Natural killer cell (primary cell): ENCODE measurements around the gene PPY. TPM values are rescaled to one million over a fixed set of nuclear protein-coding genes. Genes with fewer than 3 reads are reported as not detected.
A peak's percentile ranks its signal among the peaks of the same experiment; 100 is the strongest.

Source experiments
- ATAC-seq, 3 donors: fragments of 150-1000 bp in 2 of 3; fragments of 200-7000 bp in 1 of 3; cut with Tn5 transposase; 1 replicate in 1 of 3; 2 replicates in 2 of 3; pipeline ENCODE4 v1.10.0; 2021; ENCODE audit warnings: mild to moderate bottlenecking in 2 of 3, moderate library complexity in 2 of 3
- DNase-seq, 2 donors: peaks; one replicate each; pipeline versions ENCODE4 v3.0.0 to v3.0.0-alpha.2; 2013 to 2021; ENCODE audit warnings: mixed read lengths in 1 of 2
- H3K27ac ChIP-seq: one replicate; pipeline ENCODE4 v1.5.1; 2013; ENCODE audit warnings: mild to moderate bottlenecking, low read length
- H3K27me3 ChIP-seq: one replicate; pipeline ENCODE4 v1.6.1; 2013; ENCODE audit warnings: low read length; ENCODE audit not compliant: control insufficient read depth, insufficient read depth
- H3K36me3 ChIP-seq: one replicate; pipeline ENCODE4 v1.6.1; 2013; ENCODE audit warnings: low read length; ENCODE audit not compliant: control insufficient read depth, insufficient read depth
- H3K4me1 ChIP-seq: one replicate; pipeline ENCODE4 v1.6.1; 2013; ENCODE audit warnings: low read length; ENCODE audit not compliant: control insufficient read depth, insufficient read depth
- H3K4me3 ChIP-seq: one replicate; pipeline ENCODE4 v1.5.1; 2013; ENCODE audit warnings: low read length
- H3K9me3 ChIP-seq: one replicate; pipeline ENCODE4 v1.6.1; 2013; ENCODE audit warnings: low read length; ENCODE audit not compliant: control insufficient read depth, insufficient read depth
- H3K27ac Mint-ChIP-seq, 2 donors: one replicate each; pipeline ENCODE4 v1.8.0; 2022; ENCODE audit warnings: mild to moderate bottlenecking in 2 of 2, mixed read lengths in 2 of 2, moderate library complexity in 1 of 2
- H3K27me3 Mint-ChIP-seq, 2 donors: one replicate each; pipeline ENCODE4 v1.8.0; 2022; ENCODE audit warnings: low read depth in 2 of 2, mixed read lengths in 2 of 2
- H3K36me3 Mint-ChIP-seq: one replicate; pipeline ENCODE4 v1.8.0; 2022; ENCODE audit warnings: mixed read lengths
- H3K4me1 Mint-ChIP-seq, 2 donors: one replicate each; pipeline ENCODE4 v1.8.0; 2022; ENCODE audit warnings: mixed read lengths in 2 of 2
- H3K4me3 Mint-ChIP-seq: one replicate; pipeline ENCODE4 v1.8.0; 2022; ENCODE audit warnings: mild to moderate bottlenecking, moderate library complexity, mixed read lengths
- H3K9me3 Mint-ChIP-seq, 2 donors: one replicate each; pipeline ENCODE4 v1.8.0; 2022; ENCODE audit warnings: mixed read lengths in 2 of 2
- WGBS: methylation state at CpG from one replicate; pipeline ENCODE4 v1.1.7; 2013; ENCODE audit warnings: missing lambda C conversion rate; ENCODE audit not compliant: insufficient coverage; 5-methylcytosine and 5-hydroxymethylcytosine counted together
- intact Hi-C: fragments of 100-400 bp; cut with micrococcal nuclease; formaldehyde crosslinking; loops from one replicate; pipeline ENCODE4 v1.14.2; 2022
- total RNA-seq, 4 donors: library from RNA; stranded (reverse); fragments of 120-200 nt in 1 of 4; gene quantifications; one replicate each; pipeline versions ENCODE4 v1.2.3 to v1.2.4, GENCODE V29; 2013 to 2022
- TF ChIP-seq, protein P1 (sequence below): fragments of 200-600 bp; IDR thresholded peaks from one replicate; pipeline ENCODE4 v1.8.0; 2022; ENCODE audit warnings: antibody characterized with exemption

PPY gene
- total RNA-seq, 3 donors from 2014 or later (not counting 1 experiment from before 2014, with no cell fraction given), result not detected

DNA sequence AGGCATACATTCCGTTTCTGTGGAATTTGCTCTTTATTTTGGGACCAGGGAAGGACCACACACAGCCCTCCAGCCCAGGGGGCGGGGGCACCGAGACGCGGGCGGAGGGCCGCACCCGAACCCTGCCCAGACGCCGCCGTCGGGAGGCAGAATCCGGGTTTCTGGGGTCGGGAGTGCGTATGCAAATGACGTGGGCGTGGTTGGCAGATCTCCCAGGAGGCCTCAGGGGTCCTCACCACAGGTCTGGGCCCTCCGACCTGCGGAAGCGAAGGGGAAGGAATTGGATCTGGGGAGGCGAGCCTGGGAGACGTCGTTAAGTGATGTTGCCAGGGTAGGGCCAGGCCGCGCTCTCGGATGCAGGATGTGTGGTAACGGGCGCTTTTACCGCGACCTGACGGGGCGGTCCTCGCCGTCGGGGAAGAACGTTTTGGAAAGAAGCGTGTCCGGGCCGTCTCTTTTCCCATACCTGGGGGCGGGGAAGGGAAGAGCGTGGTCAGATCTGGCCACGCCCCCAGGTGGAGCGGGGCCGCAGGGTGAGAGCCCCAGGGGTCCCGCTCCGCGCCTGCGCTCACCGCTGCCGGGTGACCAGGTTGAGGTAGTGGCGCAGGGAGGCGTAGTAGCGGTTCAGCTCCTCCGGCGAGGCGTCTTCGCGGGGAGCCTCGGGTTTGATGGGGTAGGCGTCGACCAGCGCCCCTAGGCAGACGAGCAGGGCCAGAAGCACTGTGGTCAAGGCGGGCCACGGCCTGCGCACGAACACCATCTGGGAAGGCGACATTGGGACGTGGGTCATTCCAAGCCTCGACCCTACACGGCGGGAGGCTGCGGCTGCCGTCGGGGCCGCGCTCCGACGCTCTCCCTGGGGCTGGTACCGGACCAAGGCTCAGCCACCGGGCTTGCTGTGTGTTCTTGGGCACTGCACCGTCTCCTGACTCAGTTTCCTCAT, 10.7 kb upstream of the PPY start:
- H3K27me3 Mint-ChIP-seq, result peaks cover 34 to 41% of the 10 kb centered on the region in 2 donors
- Histone ChIP-seq H3K9me3 (no peaks in the 10 kb centered on the region), H3K27me3 (peaks cover 31% of the 10 kb centered on the region), H3K4me1 (peaks cover 10% of the 10 kb centered on the region), H3K36me3 (no peaks in the 10 kb centered on the region), H3K27ac (no peak overlapping the region), H3K4me3 (no peak overlapping the region)
- peaks cover 5 to 9% of the 10 kb centered on the region in 2 donors for H3K4me1 Mint-ChIP-seq
- no peak for ATAC-seq
- intact Hi-C loops, result no loop called here
- H3K9me3 Mint-ChIP-seq, result no peaks in the 10 kb centered on the region
- H3K4me3 Mint-ChIP-seq, result peak overlapping the region; percentile 13
- TF ChIP-seq, protein P1, sequence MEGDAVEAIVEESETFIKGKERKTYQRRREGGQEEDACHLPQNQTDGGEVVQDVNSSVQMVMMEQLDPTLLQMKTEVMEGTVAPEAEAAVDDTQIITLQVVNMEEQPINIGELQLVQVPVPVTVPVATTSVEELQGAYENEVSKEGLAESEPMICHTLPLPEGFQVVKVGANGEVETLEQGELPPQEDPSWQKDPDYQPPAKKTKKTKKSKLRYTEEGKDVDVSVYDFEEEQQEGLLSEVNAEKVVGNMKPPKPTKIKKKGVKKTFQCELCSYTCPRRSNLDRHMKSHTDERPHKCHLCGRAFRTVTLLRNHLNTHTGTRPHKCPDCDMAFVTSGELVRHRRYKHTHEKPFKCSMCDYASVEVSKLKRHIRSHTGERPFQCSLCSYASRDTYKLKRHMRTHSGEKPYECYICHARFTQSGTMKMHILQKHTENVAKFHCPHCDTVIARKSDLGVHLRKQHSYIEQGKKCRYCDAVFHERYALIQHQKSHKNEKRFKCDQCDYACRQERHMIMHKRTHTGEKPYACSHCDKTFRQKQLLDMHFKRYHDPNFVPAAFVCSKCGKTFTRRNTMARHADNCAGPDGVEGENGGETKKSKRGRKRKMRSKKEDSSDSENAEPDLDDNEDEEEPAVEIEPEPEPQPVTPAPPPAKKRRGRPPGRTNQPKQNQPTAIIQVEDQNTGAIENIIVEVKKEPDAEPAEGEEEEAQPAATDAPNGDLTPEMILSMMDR, result no peak
- H3K36me3 Mint-ChIP-seq, result no peaks in the 10 kb centered on the region
- no peak overlapping the region for H3K27ac Mint-ChIP-seq
- 15% methylated on average over 82 of the region's 82 CpGs for WGBS
- no peak for DNase-seq

DNA sequence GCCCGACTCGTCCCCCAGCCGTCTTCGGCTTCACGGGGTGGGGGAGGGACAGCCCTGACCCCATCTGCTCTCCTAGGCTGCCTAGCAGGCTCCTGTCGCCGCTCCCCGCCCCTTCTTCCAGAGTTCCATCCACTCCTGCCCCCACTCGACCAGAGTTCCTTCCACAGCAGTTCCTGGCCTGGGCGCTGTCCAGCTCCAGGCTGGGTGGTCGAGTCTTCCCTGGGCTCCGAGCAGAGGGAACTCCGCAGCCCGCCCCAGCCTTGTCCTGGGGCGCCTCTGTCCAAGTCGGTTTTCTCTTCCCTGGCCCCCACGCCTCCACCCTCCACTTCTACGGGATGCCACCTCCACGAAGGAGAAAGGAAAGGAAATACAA, 10.1 kb upstream of the PPY start:
- Mint-ChIP-seq H3K36me3 (no peaks in the 10 kb centered on the region), H3K9me3 (no peaks in the 10 kb centered on the region), H3K4me1 (peaks cover 5 to 9% of the 10 kb centered on the region in 2 donors), H3K4me3 (no peak overlapping the region), H3K27me3 (peaks cover 34 to 39% of the 10 kb centered on the region in 2 donors), H3K27ac (no peak overlapping the region)
- Histone ChIP-seq H3K27ac (no peak overlapping the region), H3K4me1 (peaks cover 10% of the 10 kb centered on the region), H3K4me3 (no peak overlapping the region), H3K36me3 (no peaks in the 10 kb centered on the region), H3K27me3 (peaks cover 31% of the 10 kb centered on the region), H3K9me3 (no peaks in the 10 kb centered on the region)
- ATAC-seq (no peak), DNase-seq (no peak)
- WGBS, result 66% methylated on average over 19 of the region's 19 CpGs
- TF ChIP-seq, protein P1, result no peak
- intact Hi-C loops, result no loop called here

DNA sequence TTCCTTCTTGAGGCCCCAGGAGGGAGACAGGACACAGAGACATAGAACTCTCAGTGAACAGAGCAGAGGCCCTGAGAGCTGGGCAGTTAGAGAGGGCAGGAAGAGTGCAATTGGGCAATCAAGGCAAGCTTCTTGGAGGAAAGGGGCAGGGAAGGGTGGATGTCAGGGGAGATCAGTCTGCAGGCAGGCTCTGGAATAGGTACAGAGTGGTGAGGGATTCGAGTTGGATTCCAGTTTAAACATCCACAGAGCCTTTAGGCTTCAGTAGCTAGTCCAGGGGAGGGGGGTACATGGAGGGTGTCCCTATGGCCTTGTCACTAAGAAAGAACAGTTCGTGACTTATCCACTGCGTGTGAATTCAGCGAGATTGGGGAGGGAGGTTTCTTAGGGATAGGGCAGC, 9.5 kb upstream of the PPY start:
- peaks cover 31% of the 10 kb centered on the region for H3K27me3 ChIP-seq
- H3K36me3 Mint-ChIP-seq, result no peaks in the 10 kb centered on the region
- no peaks in the 10 kb centered on the region for H3K9me3 ChIP-seq
- TF ChIP-seq, protein P1, result no peak
- H3K4me1 ChIP-seq, result peaks cover 10% of the 10 kb centered on the region
- H3K4me3 ChIP-seq, result no peak overlapping the region
- ATAC-seq (no peak), DNase-seq (no peak)
- H3K27me3 Mint-ChIP-seq, result peaks cover 34 to 39% of the 10 kb centered on the region in 2 donors
- no peaks in the 10 kb centered on the region for H3K9me3 Mint-ChIP-seq
- no peak overlapping the region for H3K4me3 Mint-ChIP-seq
- intact Hi-C loops, result no loop called here
- WGBS, result 91% methylated on average over 4 of the region's 4 CpGs
- H3K36me3 ChIP-seq, result no peaks in the 10 kb centered on the region
- no peak overlapping the region for H3K27ac Mint-ChIP-seq
- H3K27ac ChIP-seq, result no peak overlapping the region
- peaks cover 5 to 9% of the 10 kb centered on the region in 2 donors for H3K4me1 Mint-ChIP-seq
